M059J (cell line): ENCODE results near the gene CACNA1C. TPM values are rescaled to one million over a fixed set of nuclear protein-coding genes. Genes with fewer than 3 reads are reported as not detected.

Experiments
- DNase-seq: peaks from one replicate; pipeline ENCODE4 v3.0.0-alpha.2; 2012; ENCODE audit warnings: low read depth
- total RNA-seq: library from RNA; depleted of rRNA; stranded (reverse); fragments of >200 nt; shearing (Covaris generic); gene quantifications from 2 replicates; pipeline ENCODE4 v1.2.3, GENCODE V29; 2014

CACNA1C gene
- total RNA-seq, 1 experiment from 2014 or later = 3.6 TPM

DNA sequence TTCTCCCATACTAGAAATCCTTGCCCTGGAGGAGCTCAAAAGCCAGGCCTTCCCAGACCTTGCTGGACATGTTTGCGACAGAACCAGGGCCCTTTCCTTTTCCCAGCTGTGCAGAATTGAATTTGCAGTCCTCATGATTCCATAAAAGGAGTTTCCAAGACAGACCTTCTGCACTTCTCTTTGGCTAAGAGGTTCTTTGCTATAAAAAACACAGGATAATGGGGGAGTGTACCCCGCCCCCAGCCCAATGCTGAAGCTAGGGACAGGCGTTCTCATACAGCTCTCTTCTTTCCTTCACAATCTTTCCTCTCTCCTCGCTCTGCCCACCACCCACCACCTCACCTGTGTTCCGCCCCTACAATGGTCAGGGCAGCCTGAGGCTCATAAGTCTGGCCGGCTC lies 569.7 kb downstream of the CACNA1C start:
- DNase-seq = no peak

DNA sequence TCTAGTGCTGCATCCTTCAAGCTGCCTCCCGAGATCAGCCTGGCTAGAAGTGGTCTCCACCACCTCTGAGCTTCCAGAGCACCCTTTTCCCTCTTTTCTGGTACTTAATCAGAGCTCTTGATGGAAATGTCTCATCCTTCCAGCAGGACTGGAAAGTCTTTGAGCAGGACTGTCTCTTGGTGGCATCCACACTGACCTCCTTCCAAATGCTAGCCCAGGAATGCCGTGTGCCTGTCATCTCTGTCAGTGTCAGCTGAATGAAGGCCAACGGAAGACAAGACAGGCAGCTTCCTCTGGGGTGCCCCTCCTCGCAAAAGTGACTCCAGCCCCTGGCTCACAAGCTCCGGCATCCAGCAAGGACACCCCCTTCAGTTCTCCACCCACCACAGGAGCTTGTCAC lies 570.7 kb downstream of the CACNA1C start:
- no peak for DNase-seq

DNA sequence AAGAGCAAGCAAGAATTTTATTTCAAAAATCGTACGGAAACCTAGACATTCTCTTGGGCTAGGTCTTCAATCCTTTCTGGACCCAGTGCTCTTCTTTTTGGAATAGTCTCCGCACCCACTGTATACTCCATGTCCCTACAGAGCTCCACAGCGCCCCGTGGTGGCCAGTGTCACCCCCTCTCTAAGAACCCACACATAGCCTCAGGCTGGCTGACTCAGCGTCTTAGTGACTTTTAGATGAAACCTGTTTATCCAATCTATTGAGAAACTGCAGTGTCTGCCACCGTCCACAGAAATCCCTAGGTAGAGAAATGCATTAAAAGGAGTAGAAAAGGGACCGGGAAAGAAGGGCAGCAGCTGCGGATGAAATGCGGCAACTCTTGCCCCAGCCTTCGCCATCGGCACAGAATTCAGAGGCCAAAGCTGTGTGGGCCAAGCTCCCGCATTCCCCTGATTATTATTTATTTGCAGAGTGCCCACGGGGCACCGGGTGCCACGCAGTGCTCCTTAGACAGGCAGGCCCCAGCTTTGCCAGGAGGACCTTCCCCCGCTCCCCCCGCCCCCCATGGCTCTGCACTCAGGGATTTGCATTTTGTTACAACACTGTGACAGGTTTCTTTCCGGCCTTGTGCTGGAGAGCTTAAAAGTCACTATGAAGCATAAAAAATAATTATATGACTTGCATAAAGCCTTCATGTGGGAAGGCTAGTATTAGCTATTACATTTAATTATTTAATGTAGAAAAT lies 571.9 kb downstream of the CACNA1C start:
- peak; percentile 79 for DNase-seq

DNA sequence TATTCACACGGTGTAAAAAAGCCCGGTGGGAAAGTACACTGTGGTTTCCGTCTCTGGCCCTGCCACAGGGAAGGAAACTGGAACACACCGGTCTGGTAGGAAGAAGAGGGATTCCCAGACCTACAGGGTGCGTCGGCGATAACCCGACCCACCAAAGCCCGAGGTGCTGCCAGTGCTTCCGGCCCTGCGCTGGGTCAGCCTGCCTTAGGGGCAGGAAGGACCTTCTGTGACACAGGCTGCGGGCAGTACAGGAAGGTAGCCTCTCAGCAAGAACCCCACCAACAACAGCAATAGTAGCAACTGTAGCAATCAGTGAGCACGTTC lies 572.5 kb downstream of the CACNA1C start:
- DNase-seq = no peak

DNA sequence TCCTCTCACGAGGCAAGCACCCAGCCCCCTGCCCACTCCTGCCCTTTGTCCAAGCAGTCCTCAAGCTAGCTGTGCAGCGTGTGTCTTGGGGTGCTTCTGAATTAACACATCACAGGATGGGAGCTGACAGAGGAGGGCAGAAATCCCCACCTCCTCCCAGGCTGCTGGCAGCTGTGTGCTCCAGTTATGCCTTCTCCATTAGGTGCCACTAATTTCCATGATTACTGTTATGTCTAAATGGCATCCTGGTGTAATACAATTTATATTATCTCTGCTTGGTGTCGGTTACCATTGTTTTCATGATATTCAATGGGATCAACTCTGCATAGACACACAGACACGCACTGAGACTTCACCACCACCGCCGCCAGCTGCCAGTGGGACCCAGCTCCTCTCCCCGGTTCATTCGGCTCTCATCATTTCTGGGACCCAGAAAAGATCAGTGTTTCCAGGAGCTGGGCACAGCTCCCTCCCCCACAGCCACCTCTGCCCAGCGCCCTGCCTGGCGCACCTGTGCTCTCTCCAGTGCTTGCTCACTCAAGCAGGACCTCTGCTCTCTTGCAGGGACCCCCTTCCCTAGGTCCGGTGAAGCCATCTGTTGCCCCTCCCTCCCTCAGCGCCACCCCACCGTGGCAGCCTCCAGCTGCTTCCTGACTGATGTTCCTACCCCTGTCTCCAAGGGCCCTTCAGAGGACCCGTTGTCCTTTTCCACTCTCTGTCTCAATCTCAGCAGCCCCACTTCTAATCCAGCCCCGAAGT lies 574.5 kb downstream of the CACNA1C start:
- DNase-seq = no peak

DNA sequence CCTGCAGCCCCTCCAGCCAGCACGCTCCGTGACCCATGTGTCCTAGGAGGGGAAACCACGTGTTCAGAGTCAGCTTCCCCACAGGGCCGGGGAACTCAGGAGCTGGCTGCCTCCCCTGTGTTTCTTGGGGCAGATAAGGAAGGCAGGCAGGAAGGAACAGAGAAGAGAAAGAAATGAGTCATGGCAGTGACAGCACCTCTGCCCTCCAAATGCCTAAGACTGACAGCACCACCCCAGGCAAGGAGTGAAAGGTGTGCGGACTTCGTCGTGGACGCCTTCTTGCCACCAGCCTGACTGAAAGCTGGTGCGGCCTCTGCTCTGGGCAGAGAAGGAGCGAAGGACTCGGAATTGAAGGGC lies 575.0 kb downstream of the CACNA1C start:
- no peak for DNase-seq

DNA sequence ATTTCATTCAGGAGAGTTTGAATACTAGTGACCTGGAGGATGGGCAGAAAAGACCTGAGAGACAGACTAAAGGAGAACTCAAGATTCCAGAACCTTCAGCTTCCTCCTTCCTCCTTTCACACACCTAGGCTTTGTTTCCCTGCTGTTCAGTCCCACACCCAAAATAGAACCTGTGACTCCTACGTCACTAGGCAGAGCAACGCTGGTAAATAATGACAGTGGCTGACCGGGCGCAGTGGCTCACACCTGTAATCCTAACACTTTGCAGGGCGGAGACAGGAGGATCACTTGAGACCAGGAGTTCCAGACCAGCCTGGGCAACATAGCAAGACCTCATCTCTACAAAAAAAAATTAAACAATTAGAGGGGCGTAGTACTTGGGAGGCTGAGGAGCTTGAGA lies 575.6 kb downstream of the CACNA1C start:
- DNase-seq = no peak

DNA sequence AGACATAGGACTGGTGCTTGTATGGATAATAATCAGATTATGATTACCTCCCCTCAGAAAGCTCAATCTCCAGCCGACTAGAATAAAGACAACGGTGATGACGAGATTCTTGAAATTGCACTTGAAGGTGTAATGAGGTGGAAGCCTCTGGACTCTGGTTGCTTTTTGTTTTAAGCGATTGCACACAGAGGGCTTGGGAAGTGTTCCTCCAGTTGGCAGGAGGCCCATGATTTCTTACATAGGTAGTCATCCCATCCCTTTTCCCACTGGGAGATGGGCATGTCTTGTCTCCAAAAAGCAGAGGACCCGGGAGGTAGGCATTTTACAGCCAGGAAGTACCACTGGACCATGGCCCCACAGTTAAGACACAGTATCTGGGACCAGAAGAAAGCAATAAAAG lies 576.3 kb downstream of the CACNA1C start:
- DNase-seq = no peak

DNA sequence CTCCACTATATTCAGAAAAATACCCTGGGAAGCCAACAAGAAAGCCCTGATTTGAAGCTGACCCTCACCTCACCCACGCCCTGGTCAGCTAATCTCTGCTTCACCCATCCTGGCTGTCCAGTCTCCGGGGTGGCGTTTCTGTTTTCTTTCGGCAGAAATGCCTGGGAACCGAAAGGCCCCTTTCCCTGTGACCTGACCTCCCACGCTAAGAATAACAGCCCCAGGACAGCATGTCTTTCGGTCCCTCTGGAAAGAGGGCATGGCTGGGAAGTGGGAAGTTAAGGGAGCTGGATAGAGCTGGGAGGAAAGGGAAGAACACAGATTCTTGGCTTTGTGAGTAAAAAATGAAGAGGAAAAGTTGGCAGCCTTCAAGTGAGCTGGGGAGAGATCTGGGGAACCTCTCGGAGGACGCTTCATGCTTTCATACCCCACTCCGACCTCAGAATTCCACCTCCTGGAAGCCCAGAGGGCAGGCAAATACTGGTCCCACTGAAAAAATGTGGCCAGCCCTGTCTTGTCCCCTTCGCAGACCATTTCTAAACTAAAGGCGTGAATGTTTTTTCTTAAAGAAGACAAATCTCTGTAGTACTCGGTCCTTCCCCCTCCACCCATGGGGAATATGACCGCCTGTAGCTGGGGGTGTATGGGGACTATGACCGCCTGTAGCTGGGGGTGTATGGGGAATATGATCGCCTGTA lies 579.0 kb downstream of the CACNA1C start:
- no peak for DNase-seq

DNA sequence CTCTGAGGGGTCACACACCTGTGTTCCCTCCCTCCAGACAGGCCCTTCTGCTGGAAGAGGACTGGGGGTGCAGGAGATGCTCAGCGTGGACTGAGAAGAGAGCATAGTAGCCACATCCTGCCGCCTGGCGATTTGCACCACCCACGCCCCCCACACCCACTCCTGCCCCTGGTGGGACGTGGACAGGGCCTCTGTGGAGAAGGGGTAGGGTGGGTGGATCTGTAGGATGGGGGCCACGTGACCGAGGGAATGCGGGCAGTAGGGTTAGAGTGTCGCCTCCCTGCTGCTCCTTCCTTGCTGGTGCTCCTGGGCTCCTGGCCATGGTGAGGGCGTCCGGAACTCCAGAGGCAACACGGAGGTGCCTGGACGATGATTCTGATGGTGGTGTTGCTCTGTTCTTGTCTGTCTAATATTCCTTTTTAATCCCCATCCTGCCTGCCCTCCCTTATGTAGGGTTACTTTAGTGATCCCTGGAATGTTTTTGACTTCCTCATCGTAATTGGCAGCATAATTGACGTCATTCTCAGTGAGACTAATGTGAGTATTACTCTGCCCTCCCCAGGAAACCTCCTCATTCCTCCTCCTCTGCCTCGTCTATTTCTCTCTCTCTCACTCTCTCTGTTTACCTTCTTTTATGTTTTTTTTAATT lies 580.5 kb downstream of the CACNA1C start:
- no peak for DNase-seq

DNA sequence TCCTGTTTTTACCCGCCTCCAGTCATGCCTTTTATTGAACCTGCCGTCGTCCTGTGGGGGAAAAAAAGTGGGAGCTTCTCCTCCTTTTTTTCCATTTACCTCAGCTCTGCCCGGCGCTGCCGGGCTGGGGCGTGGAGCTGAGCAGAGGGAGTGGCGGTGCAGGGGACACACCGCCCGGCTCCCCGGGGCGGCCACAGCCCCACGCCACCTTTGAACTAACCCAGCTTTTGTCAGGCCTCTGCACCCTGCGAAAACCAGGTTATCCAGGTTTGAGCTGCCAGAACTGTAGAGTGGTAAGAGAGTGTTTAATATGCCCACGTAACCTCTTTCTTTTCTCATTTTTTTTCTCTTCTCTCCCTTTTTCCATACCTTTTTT lies 581.0 kb downstream of the CACNA1C start:
- no peak for DNase-seq

DNA sequence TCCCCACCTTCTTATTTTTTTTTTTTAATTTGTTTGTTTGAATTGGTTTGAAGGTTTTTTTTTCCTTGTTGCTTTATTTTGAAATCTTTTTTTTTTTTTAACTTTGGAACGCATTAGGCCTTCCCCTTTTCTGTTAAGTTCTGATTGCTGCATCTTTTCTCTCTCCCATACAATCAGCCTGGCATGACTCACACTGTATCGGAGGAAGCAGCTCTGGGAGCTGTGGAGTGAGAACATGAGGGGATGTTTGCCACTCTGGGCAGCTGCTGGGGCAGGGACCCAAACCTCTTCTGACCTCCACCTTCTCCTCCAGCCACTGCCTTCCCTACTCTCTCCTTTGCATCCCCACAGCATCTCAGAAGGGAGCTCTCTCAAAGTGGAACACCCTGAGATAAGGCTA lies 581.7 kb downstream of the CACNA1C start:
- DNase-seq = no peak

DNA sequence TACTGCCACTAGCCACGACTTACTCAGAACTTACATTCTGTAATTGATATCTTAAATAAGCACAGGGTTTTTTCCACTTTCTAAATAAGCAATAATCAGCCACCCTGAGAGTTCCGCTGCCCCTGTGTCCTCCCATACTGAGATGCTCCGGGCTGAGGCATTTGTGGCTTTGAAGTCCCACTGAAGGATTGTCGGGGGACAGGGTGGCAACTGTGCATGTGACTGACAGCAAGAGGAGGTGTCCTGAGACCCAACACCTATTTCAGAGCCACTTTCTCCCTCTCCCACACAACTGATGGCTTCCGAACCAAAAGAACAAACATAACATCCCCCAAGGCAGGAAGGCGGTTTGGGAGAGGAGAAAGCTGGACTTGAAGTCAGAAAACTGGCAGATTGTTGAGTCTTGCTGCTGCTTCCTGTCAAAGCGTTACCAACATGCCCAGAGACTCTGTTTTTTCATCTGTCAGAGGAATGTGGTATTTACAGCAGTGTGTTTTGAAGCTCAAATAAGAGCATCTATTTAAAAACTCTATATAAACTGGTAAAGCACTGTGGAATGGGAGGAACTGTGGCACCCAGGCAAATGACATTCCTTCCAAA lies 584.1 kb downstream of the CACNA1C start:
- no peak for DNase-seq

DNA sequence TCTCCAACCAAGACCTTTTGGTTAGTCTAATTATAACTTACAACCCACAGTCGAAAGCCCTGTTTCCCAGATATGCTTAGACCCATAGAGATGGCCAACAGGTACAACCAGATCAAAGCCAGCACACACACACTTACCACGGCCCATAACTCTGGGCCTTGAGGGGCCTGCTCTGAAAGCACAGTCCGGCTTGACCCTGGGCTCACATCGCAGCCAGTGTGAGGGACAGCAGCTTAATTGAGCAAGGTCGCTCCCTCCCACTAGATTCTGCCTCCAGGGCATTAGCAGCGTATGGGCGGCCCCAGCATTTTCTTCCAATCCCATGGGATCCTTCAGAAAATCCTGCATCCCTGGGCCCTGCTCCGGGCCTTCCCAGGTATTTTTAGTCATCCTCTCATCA lies 584.6 kb downstream of the CACNA1C start:
- DNase-seq = no peak

DNA sequence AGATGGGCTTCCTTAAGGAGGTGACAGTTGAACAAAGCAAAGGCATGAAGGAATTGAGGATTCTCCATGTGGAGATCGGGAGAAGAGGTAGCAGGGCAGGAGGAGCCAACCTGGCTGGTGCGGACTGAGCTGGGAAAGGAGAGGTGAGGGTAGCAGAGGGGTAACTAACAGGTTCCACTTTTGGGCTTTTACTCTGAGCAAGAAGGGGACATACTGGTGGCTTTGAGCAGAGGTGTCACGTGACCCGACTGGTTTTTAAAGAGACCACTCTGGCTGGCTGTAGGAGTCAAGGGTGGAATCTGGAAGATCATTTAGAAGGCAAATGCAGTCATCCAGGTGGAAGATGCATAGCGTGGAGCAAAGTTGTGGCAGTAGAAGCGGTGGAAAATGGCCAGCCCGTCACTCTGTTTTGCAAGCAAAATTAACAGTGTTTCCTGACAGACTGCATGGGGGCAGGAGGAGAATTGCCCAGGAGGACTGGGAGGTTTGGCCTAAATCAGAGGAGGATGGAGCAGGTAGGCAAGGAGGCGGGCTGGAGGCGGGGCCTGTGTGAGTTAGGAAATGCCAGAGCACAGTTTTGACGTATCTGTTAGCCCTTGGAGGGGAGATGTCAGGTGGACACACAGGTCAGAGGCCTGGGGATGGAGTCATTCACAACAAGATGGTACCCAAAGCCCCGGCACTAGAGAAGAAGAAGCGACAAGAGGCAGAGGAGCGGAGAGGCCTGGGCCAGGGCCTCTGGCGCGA lies 585.7 kb downstream of the CACNA1C start:
- no peak for DNase-seq

DNA sequence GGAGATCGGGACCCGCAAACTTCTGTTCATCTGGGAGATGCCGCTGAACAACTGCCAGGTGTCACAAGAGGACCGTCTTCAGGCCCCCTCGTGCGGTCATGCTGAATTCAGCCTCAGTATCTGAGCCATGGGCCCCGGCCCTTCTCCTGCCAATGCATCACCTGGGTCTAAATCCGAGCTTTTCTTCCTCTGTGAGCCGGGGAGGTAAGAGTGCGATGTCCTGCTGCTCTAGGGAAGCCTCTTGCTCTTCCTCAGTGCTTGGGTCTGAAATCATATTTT lies 586.2 kb downstream of the CACNA1C start:
- DNase-seq = no peak

DNA sequence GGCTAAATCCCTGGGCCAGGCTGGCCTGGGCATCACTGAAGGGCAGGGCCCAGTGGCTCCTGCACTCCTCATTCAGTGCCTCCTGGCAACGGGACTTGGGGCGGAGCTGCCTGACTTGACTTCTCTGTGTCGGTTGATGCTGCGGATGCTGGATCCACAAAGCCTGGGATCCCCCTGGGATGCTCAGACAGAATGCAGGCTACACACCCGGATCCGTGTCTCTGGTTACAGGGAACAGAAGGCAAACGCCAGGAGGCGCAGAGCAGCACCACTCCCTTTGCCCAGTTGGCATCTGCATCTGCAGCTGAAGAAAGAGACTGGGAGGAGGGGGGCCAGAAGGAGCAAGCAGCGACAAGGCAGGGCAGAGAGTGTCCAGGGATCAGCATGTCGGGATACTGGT lies 587.5 kb downstream of the CACNA1C start:
- DNase-seq = no peak

DNA sequence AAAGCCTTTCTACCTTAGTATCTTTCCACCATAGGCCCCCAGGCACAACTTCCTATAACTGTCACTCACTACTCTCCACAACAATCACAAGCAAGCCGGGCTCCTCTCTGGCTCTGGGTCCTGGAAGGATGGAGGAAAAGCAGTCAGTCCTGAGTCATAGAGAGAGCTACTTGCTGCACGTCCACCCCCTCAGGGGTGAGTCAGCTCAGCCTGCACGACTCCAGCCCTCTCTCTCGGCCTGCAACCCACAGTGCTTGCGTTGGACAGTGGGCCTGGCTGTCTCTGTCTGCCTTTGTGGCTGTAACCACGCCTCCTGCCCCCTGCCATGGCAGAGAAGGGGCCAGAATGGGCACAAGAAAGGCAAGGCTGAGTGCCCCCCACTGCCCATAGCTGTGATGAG lies 587.9 kb downstream of the CACNA1C start:
- peak; percentile 94 for DNase-seq

DNA sequence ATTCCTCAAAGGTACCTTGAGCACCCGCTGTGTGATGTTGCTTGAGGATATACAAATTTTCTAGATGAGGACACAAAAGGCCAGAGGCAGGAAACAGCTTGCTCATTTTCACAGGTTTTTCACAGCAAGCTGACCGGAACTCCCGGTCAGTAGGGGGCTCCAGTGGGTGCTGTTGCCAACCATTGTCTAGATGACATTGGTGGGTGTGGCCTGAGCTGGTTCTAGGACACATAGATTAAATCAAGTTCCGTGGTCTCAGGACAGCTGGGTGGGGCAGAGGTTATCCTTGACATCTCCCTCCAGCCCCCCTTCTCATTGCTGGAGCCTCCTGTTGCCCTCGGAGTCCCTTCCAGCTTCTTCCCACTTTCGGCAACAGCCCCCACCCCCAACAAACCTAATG lies 588.4 kb downstream of the CACNA1C start:
- DNase-seq = peak; percentile 44

DNA sequence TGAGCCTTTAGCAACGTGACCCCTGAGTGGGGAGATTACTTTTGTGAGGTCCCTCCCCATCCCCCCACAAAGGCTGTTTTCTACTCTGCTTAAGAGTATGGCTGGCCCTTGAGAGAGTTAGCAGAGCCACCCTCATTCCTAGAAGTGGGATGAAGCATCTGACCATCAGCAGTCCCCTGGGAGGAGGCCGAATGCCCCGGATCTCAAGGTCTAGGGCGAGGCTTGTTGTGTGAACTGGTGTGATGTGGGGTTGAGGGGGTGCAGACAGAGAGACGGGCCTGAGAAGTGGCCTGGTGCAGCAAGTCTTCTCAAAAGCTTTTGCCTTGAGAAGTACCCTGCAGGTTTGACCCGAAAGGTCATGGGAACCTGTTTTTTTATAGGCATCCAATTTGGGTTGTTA lies 589.0 kb downstream of the CACNA1C start:
- DNase-seq = no peak

DNA sequence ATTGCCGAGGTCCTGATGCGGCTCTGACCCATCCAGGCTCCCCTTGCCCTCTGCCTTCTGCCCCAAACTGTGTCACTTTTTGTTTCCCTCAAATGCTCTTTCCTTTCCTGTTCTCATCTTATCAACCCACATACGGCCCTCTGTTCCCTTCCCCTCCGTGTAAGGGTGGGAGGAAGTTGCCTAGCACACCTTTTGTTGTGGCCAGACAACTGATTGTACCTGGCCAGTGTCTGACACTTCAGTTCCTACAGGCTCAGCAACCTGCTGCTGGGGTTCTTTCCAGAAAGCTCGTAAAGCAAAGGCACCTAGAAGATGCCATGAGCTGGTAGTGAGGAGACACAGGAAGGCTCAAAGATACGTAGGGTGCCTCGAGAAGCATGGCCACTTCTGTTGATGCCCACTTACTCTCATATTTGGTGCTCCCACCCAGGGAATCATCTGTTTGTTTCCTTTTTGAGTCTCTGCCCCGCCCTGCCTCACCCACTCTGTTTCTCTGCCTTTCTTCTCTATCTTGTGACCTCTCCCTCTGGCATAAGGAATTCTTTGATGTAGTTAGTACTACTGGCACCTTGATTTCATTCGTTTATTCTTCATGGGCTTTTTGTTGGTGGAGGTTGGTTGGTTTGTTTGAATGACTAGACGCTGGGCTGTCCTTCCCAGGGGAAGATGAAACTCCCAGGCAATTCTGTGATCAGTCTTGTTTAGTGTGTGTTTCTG lies 589.5 kb downstream of the CACNA1C start:
- no peak for DNase-seq
